ENCODE measurements around the gene BCAP31. TPM values are rescaled to one million over a fixed set of nuclear protein-coding genes. Genes with fewer than 3 reads are reported as not detected.
A peak's percentile ranks its signal among the peaks of the same experiment; 100 is the strongest.
"Not testable (repeated sequence)": the region's sequence is repeated elsewhere in the genome, so short reads cannot be mapped to it uniquely, and the experiment has no call there.

BCAP31 gene
- total RNA-seq, 1 donor: 111 TPM

DNA sequence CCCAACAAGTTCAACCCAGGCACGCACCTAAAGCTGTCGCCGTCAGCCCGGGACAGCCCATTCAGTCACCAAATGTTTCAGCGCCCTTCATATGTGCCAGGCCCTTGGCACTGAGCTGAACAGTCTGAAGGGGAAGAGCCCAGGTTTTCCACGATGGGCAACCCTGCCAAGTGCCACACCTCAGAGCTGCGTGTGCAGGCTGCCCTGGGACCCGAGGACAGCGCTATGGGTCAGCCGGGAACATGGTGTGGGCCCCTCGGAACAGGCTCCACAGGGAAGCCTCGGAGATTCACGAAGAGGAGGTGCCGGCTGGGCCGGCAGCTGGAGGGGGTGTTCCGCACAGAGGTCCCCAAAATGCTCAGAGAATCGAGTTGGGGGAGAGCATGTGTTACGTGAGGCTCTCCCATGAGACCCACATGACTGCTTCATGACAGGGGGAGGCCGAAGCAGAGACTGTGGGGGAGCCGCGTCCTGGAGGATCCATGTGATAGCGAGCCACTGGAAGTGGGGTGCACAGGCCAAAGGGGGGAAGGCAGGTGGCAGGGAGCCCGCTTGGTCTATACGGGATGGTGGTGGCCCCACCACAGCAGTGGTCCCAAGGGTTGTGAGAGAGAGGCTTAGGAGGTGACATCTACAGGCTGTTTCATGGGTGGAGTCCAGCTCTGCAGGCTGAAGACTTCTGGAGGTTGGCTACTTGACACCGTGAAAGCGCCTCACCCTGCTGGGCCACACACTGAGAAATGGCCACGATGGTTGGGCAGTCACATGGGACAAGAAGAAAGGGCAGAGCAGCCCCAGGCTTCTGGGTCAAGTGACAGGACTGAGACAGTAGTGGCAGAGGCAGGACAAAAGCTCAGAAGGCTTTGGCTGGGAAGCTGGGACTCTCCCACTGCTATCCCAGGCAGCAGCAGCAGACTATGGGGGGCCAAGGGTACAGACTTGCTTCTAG lies 14.2 kb downstream of the BCAP31 start:
- TF ChIP-seq, protein P1, sequence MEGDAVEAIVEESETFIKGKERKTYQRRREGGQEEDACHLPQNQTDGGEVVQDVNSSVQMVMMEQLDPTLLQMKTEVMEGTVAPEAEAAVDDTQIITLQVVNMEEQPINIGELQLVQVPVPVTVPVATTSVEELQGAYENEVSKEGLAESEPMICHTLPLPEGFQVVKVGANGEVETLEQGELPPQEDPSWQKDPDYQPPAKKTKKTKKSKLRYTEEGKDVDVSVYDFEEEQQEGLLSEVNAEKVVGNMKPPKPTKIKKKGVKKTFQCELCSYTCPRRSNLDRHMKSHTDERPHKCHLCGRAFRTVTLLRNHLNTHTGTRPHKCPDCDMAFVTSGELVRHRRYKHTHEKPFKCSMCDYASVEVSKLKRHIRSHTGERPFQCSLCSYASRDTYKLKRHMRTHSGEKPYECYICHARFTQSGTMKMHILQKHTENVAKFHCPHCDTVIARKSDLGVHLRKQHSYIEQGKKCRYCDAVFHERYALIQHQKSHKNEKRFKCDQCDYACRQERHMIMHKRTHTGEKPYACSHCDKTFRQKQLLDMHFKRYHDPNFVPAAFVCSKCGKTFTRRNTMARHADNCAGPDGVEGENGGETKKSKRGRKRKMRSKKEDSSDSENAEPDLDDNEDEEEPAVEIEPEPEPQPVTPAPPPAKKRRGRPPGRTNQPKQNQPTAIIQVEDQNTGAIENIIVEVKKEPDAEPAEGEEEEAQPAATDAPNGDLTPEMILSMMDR (IDR thresholded peaks at IDR 0.05; ENCODE audit: insufficient read depth, low read length): no peak
- no peak overlapping the region for H3K4me3 ChIP-seq (ENCODE audit: low read depth, low read length)
- no peak for DNase-seq (ENCODE audit: low read depth)

GRCh38 chrX:153708415-153708814 lies 15.8 kb downstream of the BCAP31 start:
- TF ChIP-seq, protein P1 (IDR thresholded peaks at IDR 0.05; ENCODE audit: insufficient read depth, low read length): peak; percentile 67

DNA sequence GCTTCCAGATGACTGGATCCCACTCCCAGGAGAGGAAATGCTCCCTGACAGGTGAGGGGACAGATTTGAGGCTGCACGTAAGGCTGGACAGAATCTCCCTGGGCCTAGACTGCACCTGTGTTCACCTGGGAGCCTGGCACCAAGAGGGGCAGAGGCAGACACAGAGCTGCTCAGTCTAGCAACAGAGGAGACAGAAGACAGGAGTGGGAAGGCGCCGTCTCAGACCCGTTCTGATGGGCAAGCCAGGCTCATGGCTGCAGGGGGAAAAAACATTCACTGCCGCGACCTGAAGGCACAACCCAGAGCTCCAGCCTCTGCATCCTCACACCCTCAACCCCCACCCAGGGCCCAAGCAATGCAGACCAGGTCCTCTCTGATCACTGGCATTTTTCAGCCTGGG lies 16.8 kb downstream of the BCAP31 start:
- no peak for DNase-seq (ENCODE audit: low read depth)
- TF ChIP-seq, protein P1 (IDR thresholded peaks at IDR 0.05; ENCODE audit: insufficient read depth, low read length): no peak

More at GRCh38 chrX:153708415-153708814, 15.8 kb downstream of the BCAP31 start:
- DNase-seq (ENCODE audit: low read depth): peak; percentile 75
- H3K4me3 ChIP-seq (ENCODE audit: low read depth, low read length): no peak overlapping the region

GRCh38 chrX:153706799-153707198 lies 17.4 kb downstream of the BCAP31 start:
- TF ChIP-seq, protein P1 (IDR thresholded peaks at IDR 0.05; ENCODE audit: insufficient read depth, low read length): no peak
- no peak overlapping the region for H3K4me3 ChIP-seq (ENCODE audit: low read depth, low read length)
- no peak for DNase-seq (ENCODE audit: low read depth)

More for the DNA sequence above, 16.8 kb downstream of the BCAP31 start:
- no peak overlapping the region for H3K4me3 ChIP-seq (ENCODE audit: low read depth, low read length)

- not testable (repeated sequence) for H3K4me3 ChIP-seq (ENCODE audit: low read depth, low read length); DNase-seq (ENCODE audit: low read depth)
Observed at GRCh38 chrX:153705403-153706060, 18.7 kb downstream of the BCAP31 start.

GRCh38 chrX:153704631-153705402 lies 19.4 kb downstream of the BCAP31 start:
- not testable (repeated sequence) for DNase-seq (ENCODE audit: low read depth); H3K4me3 ChIP-seq (ENCODE audit: low read depth, low read length)

- TF ChIP-seq, protein P1 (IDR thresholded peaks at IDR 0.05; ENCODE audit: insufficient read depth, low read length): no peak
- H3K4me3 ChIP-seq (ENCODE audit: low read depth, low read length): no peak overlapping the region
- DNase-seq (ENCODE audit: low read depth): no peak
Observed at GRCh38 chrX:153704021-153704526, 20.1 kb downstream of the BCAP31 start.
